ENCODE data around the gene EIF4G1. TPM values are rescaled to one million over a fixed set of nuclear protein-coding genes. Genes with fewer than 3 reads are reported as not detected.

EIF4G1 gene
- total and polyA plus RNA-seq, 2 experiments from 2014 or later = 227 to 552 TPM

DNA sequence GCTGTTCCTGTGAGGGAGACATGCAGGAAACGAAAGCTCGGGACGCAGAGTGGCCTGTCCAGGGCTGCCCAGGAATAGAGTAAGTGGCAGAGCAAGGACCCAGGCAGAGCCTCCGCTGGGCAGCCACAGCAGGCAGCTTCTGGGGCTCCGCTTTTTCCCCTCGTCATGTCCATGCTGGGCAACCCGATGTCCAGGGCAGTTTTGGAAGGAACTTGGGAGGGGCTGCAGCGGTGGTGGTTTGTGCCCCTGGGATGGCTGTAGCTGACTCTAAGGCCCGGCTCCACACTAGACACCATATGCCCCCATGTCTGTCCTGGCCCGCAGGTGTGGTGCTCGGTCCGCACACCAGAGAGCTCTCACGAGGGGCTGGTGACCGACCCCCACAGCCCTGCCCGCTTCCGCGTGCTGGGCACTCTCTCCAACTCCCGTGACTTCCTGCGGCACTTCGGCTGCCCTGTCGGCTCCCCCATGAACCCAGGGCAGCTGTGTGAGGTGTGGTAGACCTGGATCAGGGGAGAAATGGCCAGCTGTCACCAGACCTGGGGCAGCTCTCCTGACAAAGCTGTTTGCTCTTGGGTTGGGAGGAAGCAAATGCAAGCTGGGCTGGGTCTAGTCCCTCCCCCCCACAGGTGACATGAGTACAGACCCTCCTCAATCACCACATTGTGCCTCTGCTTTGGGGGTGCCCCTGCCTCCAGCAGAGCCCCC, 22.5 kb upstream of the EIF4G1 start:
- Mint-ChIP-seq H3K4me3 (no peak overlapping the region), H3K4me1 (0 out of 3 replicates have a peak, but pooled peaks cover 2% of the 10 kb centered on the region), H3K27ac (no peak overlapping the region), H3K36me3 (ENCODE audit: low read depth) (no peaks in the 10 kb centered on the region), H3K9me3 (no peaks in the 10 kb centered on the region), H3K27me3 (ENCODE audit: insufficient read depth, low read depth, poor library complexity) (peaks cover 8% of the 10 kb centered on the region)
- Histone ChIP-seq H3K4me1 (ENCODE audit: insufficient read depth) (no peaks in the 10 kb centered on the region), H3K4me3 (no peak overlapping the region), H3F3A (replicated peaks; ENCODE audit: low read depth) (no peaks in the 10 kb centered on the region), H3K9me2 (ENCODE audit: insufficient read depth) (no peaks in the 10 kb centered on the region), H2AFZ (no peak overlapping the region), H3K27me3 (ENCODE audit: insufficient read depth) (no peaks in the 10 kb centered on the region), H3K36me3 (ENCODE audit: insufficient read depth) (no peaks in the 10 kb centered on the region), H4K20me1 (replicated peaks; ENCODE audit: insufficient read depth) (no peaks in the 10 kb centered on the region), H3K27ac (ENCODE audit: low read depth) (no peak overlapping the region), H3K4me2 (no peak overlapping the region), H3K79me2 (replicated peaks; ENCODE audit: insufficient read depth) (no peaks in the 10 kb centered on the region)
- ATAC-seq (no peak), DNase-seq (ENCODE audit: low spot score) (no peak)
- TF ChIP-seq STAT1 (IDR thresholded peaks at IDR 0.05; ENCODE audit: unreplicated experiment) (no peak), EZH2phosphoT487 (IDR thresholded peaks at IDR 0.05; ENCODE audit: unreplicated experiment) (no peak)

DNA sequence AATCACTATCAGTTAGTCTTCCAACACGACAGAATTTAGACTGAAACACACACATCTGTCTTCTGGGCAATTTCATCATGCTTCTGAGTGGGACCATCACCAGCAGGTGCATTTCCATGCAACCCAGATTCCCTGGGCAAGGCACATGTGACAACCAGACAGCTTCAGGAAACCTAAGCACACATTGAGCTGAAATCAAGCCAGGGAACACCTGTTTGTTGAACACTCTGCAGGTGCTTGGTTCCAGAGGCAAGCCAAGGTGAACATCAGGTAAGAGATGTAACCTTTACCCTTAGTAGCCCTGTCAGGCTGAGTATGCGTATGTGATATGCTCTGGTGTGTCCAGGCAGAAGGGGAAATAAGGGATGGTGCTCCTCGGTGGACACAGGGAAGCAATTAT, 18.6 kb upstream of the EIF4G1 start:
- Histone ChIP-seq H3K27me3 (ENCODE audit: insufficient read depth) (no peaks in the 10 kb centered on the region), H3K4me2 (no peak overlapping the region), H3K9me2 (ENCODE audit: insufficient read depth) (no peaks in the 10 kb centered on the region), H4K20me1 (replicated peaks; ENCODE audit: insufficient read depth) (peaks cover 7% of the 10 kb centered on the region), H2AFZ (no peak overlapping the region), H3K36me3 (ENCODE audit: insufficient read depth) (peaks cover 5% of the 10 kb centered on the region), H3K27ac (ENCODE audit: low read depth) (no peak overlapping the region), H3K79me2 (replicated peaks; ENCODE audit: insufficient read depth) (peaks cover 15% of the 10 kb centered on the region), H3K4me1 (ENCODE audit: insufficient read depth) (peaks cover 7% of the 10 kb centered on the region; the same call in 1 of the 2 replicates), H3F3A (replicated peaks; ENCODE audit: low read depth) (peaks cover 2% of the 10 kb centered on the region; the same call in 1 of the 2 replicates), H3K4me3 (no peak overlapping the region)
- peaks cover 13% of the 10 kb centered on the region for H3K27me3 Mint-ChIP-seq (ENCODE audit: insufficient read depth, low read depth, poor library complexity)
- H3K4me3 Mint-ChIP-seq = no peak overlapping the region
- peaks cover 14% of the 10 kb centered on the region for H3K36me3 Mint-ChIP-seq (ENCODE audit: low read depth)
- peaks cover 9% of the 10 kb centered on the region for H3K4me1 Mint-ChIP-seq
- DNase-seq (ENCODE audit: low spot score) (no peak), ATAC-seq (no peak)
- H3K27ac Mint-ChIP-seq = no peak overlapping the region; the same call in 1 of the 2 replicates
- H3K9me3 Mint-ChIP-seq = no peaks in the 10 kb centered on the region
- TF ChIP-seq ZNF331 (CRISPR knock-in tag; IDR thresholded peaks at IDR 0.05; ENCODE audit: low read depth) (no peak), ZNF114 (CRISPR knock-in tag; IDR thresholded peaks at IDR 0.05) (no peak), EZH2phosphoT487 (IDR thresholded peaks at IDR 0.05; ENCODE audit: unreplicated experiment) (no peak), JUNB (IDR thresholded peaks at IDR 0.05; ENCODE audit: unreplicated experiment) (no peak), POLR2AphosphoS5 (IDR thresholded peaks at IDR 0.05; ENCODE audit: low read depth) (no peak)
- TF ChIP-seq, protein P1, sequence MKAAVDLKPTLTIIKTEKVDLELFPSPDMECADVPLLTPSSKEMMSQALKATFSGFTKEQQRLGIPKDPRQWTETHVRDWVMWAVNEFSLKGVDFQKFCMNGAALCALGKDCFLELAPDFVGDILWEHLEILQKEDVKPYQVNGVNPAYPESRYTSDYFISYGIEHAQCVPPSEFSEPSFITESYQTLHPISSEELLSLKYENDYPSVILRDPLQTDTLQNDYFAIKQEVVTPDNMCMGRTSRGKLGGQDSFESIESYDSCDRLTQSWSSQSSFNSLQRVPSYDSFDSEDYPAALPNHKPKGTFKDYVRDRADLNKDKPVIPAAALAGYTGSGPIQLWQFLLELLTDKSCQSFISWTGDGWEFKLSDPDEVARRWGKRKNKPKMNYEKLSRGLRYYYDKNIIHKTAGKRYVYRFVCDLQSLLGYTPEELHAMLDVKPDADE (IDR thresholded peaks at IDR 0.05) = no peak
- TF ChIP-seq, protein P2, sequence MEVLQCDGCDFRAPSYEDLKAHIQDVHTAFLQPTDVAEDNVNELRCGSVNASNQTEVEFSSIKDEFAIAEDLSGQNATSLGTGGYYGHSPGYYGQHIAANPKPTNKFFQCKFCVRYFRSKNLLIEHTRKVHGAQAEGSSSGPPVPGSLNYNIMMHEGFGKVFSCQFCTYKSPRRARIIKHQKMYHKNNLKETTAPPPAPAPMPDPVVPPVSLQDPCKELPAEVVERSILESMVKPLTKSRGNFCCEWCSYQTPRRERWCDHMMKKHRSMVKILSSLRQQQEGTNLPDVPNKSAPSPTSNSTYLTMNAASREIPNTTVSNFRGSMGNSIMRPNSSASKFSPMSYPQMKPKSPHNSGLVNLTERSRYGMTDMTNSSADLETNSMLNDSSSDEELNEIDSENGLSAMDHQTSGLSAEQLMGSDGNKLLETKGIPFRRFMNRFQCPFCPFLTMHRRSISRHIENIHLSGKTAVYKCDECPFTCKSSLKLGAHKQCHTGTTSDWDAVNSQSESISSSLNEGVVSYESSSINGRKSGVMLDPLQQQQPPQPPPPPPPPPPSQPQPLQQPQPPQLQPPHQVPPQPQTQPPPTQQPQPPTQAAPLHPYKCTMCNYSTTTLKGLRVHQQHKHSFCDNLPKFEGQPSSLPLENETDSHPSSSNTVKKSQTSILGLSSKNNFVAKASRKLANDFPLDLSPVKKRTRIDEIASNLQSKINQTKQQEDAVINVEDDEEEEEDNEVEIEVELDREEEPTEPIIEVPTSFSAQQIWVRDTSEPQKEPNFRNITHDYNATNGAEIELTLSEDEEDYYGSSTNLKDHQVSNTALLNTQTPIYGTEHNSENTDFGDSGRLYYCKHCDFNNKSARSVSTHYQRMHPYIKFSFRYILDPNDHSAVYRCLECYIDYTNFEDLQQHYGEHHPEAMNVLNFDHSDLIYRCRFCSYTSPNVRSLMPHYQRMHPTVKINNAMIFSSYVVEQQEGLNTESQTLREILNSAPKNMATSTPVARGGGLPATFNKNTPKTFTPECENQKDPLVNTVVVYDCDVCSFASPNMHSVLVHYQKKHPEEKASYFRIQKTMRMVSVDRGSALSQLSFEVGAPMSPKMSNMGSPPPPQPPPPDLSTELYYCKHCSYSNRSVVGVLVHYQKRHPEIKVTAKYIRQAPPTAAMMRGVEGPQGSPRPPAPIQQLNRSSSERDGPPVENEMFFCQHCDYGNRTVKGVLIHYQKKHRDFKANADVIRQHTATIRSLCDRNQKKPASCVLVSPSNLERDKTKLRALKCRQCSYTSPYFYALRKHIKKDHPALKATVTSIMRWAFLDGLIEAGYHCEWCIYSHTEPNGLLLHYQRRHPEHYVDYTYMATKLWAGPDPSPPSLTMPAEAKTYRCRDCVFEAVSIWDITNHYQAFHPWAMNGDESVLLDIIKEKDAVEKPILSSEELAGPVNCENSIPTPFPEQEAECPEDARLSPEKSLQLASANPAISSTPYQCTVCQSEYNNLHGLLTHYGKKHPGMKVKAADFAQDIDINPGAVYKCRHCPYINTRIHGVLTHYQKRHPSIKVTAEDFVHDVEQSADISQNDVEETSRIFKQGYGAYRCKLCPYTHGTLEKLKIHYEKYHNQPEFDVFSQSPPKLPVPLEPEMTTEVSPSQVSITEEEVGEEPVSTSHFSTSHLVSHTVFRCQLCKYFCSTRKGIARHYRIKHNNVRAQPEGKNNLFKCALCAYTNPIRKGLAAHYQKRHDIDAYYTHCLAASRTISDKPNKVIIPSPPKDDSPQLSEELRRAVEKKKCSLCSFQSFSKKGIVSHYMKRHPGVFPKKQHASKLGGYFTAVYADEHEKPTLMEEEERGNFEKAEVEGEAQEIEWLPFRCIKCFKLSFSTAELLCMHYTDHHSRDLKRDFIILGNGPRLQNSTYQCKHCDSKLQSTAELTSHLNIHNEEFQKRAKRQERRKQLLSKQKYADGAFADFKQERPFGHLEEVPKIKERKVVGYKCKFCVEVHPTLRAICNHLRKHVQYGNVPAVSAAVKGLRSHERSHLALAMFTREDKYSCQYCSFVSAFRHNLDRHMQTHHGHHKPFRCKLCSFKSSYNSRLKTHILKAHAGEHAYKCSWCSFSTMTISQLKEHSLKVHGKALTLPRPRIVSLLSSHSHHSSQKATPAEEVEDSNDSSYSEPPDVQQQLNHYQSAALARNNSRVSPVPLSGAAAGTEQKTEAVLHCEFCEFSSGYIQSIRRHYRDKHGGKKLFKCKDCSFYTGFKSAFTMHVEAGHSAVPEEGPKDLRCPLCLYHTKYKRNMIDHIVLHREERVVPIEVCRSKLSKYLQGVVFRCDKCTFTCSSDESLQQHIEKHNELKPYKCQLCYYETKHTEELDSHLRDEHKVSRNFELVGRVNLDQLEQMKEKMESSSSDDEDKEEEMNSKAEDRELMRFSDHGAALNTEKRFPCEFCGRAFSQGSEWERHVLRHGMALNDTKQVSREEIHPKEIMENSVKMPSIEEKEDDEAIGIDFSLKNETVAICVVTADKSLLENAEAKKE (CRISPR knock-in tag; IDR thresholded peaks at IDR 0.05) = no peak
